GM19397 (cell line): Measurements from ENCODE around the gene KRT80.

Source experiments
- ATAC-seq: cut with Tn5 transposase; IDR thresholded peaks from one replicate; pipeline ENCODE4 v1.9.1; 2021; ENCODE audit warnings: mild to moderate bottlenecking, moderate library complexity; ENCODE audit not compliant: unreplicated experiment

The KRT80 gene

GRCh38 chr12:52199294-52199919 lies 7.6 kb upstream of the KRT80 start:
- no peak for ATAC-seq

GRCh38 chr12:52198454-52199215 lies 6.8 kb upstream of the KRT80 start:
- ATAC-seq: no peak

DNA sequence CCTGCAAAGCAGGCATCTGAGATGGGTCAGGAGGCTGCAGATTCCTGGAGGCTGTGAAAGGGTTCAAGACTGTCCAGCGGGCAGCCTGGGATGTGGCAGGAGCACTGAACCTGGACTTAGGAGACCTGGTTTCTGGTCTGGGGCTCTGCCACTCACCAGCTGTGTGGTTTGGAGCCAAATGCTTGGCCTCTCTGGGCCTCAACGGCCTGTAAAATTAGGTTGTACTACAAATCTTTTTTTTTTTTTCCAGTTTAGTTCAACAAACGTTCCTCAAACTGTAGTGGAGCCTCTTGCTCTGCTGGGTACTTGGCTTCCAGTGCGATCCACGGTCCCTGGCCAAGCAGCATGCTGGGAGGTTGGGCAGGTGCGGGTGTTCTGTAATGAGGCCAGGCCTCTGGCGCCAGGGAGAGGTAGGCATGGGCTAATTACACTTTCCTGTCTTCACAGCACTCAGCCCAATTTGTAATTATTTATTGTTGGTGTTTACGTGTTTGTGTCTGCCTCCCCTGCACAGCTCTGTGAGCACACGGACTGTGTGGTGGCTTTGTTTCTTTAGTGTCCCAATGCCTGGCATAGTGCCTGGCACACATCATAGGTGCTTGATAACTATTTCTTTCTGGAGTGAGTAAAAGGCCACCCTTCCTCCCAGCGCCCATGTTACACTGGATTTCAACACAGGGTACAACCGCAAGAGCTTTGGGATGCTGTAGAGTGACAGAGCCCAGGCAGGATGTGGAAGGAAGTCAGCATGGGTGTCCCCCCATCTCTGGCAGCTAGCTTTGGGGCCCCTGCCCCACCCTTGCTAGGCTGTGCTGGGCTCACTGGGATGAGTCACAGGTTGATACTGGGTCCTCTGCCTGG lies 5.8 kb upstream of the KRT80 start:
- no peak for ATAC-seq

GRCh38 chr12:52195065-52195730 lies 3.4 kb upstream of the KRT80 start:
- no peak for ATAC-seq

GRCh38 chr12:52193991-52194390 lies 2.2 kb upstream of the KRT80 start:
- no peak for ATAC-seq

DNA sequence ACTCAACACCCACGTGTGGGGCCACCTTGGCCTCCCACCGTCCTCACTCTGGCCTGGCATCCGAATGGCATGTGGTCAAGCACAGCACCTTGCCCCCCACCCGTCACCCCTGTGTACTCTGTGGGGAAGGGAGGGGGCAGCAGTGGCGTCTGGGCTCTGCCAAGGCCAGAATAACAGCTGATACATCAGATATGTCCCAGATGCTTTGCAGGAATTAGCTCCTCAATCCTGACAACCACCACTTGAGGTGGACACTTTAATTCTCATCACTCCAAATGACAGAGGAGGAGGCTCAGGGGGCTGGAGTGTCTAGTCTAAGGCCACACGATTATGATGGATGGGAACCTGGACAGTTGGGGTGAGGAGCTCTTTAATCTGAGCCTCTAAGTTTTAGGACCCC lies 1.7 kb upstream of the KRT80 start:
- ATAC-seq: no peak

GRCh38 chr12:52190860-52191729 lies 719 bp downstream of the KRT80 start:
- ATAC-seq: no peak

- ATAC-seq: no peak
These were observed 2.2 kb downstream of the KRT80 start for GRCh38 chr12:52189376-52190174.

GRCh38 chr12:52188658-52189057 lies 3.2 kb downstream of the KRT80 start:
- no peak for ATAC-seq

GRCh38 chr12:52187640-52188039 lies 4.2 kb downstream of the KRT80 start:
- no peak for ATAC-seq

- ATAC-seq: no peak
These were observed 4.6 kb downstream of the KRT80 start for GRCh38 chr12:52187206-52187605.

- no peak for ATAC-seq
These were observed 5.5 kb downstream of the KRT80 start for GRCh38 chr12:52186118-52186840.

GRCh38 chr12:52185400-52185967 lies 6.3 kb downstream of the KRT80 start:
- ATAC-seq: no peak

DNA sequence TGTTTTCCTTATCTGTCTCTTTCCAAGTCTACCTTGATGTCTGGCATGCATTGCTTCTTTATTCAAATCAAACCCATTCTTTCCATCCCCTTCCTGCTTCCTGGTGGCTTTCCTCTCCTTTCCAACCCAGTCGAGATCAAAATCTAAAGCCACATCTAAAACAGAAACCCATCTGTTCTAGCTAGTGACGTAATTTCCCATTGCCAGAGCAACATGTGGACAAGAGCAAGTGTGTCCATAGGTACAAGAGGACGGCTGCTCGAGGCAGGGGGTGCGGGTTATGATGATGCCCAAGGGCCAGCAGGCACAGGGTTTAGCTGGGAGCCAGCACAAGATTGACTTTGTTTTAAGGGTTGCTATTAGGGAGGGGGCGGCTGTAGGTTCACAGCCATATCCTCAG lies 7.0 kb downstream of the KRT80 start:
- ATAC-seq: no peak

DNA sequence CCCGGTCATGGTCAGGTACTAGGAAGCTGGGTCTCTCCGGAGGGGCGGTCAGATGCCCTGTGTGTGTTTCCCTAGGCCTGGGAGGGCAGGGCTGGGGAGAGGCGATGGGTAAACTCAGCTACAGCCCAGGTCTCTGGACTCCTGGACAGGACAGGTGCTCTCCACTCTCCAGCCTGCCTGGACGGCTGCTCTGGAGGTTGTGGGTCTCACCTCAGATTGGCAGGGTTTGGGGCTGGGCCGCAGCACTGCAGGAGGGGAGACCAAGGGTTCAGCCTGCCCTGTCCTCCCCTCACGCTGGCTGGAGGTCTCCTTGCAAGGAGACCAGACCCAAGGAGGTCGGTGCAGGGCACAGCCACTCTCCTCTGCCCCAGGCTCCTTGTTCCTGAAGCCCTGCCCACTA lies 7.8 kb downstream of the KRT80 start:
- ATAC-seq: no peak

- ATAC-seq: no peak
These were observed 8.3 kb downstream of the KRT80 start for GRCh38 chr12:52183544-52183910.

GRCh38 chr12:52182898-52183543 lies 8.8 kb downstream of the KRT80 start:
- ATAC-seq: no peak

GRCh38 chr12:52182384-52182783 lies 9.4 kb downstream of the KRT80 start:
- ATAC-seq: no peak
